CD14-positive monocyte (primary cell): ENCODE measurements around the gene PPT2. TPM values are rescaled to one million over a fixed set of nuclear protein-coding genes. Genes with fewer than 3 reads are reported as not detected.

Experiments used
- DNase-seq, 3 donors: peaks; one replicate each; pipeline ENCODE4 v3.0.0-alpha.2; 2011 to 2022
- H2AFZ ChIP-seq: 2 replicates; pipeline ENCODE4 v1.6.0; 2012; ENCODE audit warnings: mild to moderate bottlenecking, low read depth, low read length, inconsistent platforms; ENCODE audit not compliant: insufficient read depth, poor library complexity, severe bottlenecking
- H3K27ac ChIP-seq, 2 donors: 1 replicate in 1 of 2; 2 replicates in 1 of 2; pipeline ENCODE4 v1.5.1; 2012 to 2013; ENCODE audit warnings: low read length in 2 of 2, control low read depth in 1 of 2, inconsistent platforms in 1 of 2, low read depth in 1 of 2, mild to moderate bottlenecking in 1 of 2
- H3K27me3 ChIP-seq, 2 donors: one replicate each; pipeline versions ENCODE4 v1.6.0 to v1.6.1; 2011 to 2013; ENCODE audit warnings: low read length in 2 of 2; ENCODE audit not compliant: control insufficient read depth in 2 of 2, insufficient read depth in 2 of 2
- H3K36me3 ChIP-seq, 2 donors: replicated peaks in 1 of 2; 1 replicate in 1 of 2; 2 replicates in 1 of 2; pipeline versions ENCODE4 v1.5.1 to v1.6.1; 2012 to 2013; ENCODE audit warnings: low read length in 2 of 2, control low read depth in 1 of 2, inconsistent platforms in 1 of 2, mild to moderate bottlenecking in 1 of 2; ENCODE audit not compliant: insufficient read depth in 2 of 2, control insufficient read depth in 1 of 2
- H3K4me1 ChIP-seq, 2 donors: 1 replicate in 1 of 2; 2 replicates in 1 of 2; pipeline versions ENCODE4 v1.5.1 to v1.6.1; 2012 to 2013; ENCODE audit warnings: low read length in 2 of 2, control low read depth in 1 of 2, inconsistent platforms in 1 of 2, mild to moderate bottlenecking in 1 of 2, moderate library complexity in 1 of 2; ENCODE audit not compliant: insufficient read depth in 2 of 2, control insufficient read depth in 1 of 2
- H3K4me2 ChIP-seq: replicated peaks from 2 replicates; pipeline ENCODE3; 2012; ENCODE audit warnings: low read length, moderate library complexity, mild to moderate bottlenecking; ENCODE audit not compliant: poor library complexity, severe bottlenecking; ENCODE audit errors: extremely low read depth
- H3K4me3 ChIP-seq, 3 experiments: fragments of 200-600 bp in 1 of 3; sonication (generic) in 1 of 3; replicated peaks in 1 of 3; 1 replicate in 2 of 3; 2 replicates in 1 of 3; pipeline ENCODE4 v1.5.1; 2011 to 2013; ENCODE audit warnings: low read length in 3 of 3, mild to moderate bottlenecking in 3 of 3, control low read depth in 2 of 3, low read depth in 2 of 3, inconsistent platforms in 1 of 3, moderate library complexity in 1 of 3
- H3K79me2 ChIP-seq: 2 replicates; pipeline ENCODE4 v1.6.0; 2012; ENCODE audit warnings: mild to moderate bottlenecking, control low read depth, inconsistent platforms, low read length, moderate library complexity; ENCODE audit not compliant: insufficient read depth
- H3K9ac ChIP-seq: 2 replicates; pipeline ENCODE4 v1.6.0; 2017; ENCODE audit warnings: low read length, mild to moderate bottlenecking; ENCODE audit not compliant: insufficient read depth, poor library complexity, severe bottlenecking
- H3K9me3 ChIP-seq, 2 donors: replicated peaks in 1 of 2; 1 replicate in 1 of 2; 2 replicates in 1 of 2; pipeline versions ENCODE4 v1.5.1 to v1.6.1; 2012 to 2013; ENCODE audit warnings: low read length in 2 of 2, control low read depth in 1 of 2; ENCODE audit not compliant: control insufficient read depth in 1 of 2, insufficient read depth in 1 of 2
- H4K20me1 ChIP-seq: 2 replicates; pipeline ENCODE4 v1.6.0; 2012; ENCODE audit warnings: mild to moderate bottlenecking, low read length, control low read depth, moderate library complexity; ENCODE audit not compliant: insufficient read depth
- H3K27ac Mint-ChIP-seq, 7 donors: one replicate each; pipeline ENCODE4 v1.8.0; 2020; ENCODE audit warnings: mild to moderate bottlenecking in 7 of 7, mixed read lengths in 7 of 7, moderate library complexity in 6 of 7, inconsistent platforms in 2 of 7
- H3K27me3 Mint-ChIP-seq, 3 donors: one replicate each; pipeline ENCODE4 v1.8.0; 2021 to 2022; ENCODE audit warnings: low read depth in 3 of 3, mild to moderate bottlenecking in 3 of 3, mixed read lengths in 3 of 3, moderate library complexity in 3 of 3, inconsistent platforms in 1 of 3
- H3K36me3 Mint-ChIP-seq, 2 donors: one replicate each; pipeline ENCODE4 v1.8.0; 2020; ENCODE audit warnings: mixed read lengths in 2 of 2, inconsistent platforms in 1 of 2, mild to moderate bottlenecking in 1 of 2
- H3K4me1 Mint-ChIP-seq: one replicate; pipeline ENCODE4 v1.8.0; 2020; ENCODE audit warnings: mild to moderate bottlenecking, mixed read lengths
- H3K4me3 Mint-ChIP-seq, 2 donors: one replicate each; pipeline ENCODE4 v1.8.0; 2020; ENCODE audit warnings: mild to moderate bottlenecking in 2 of 2, mixed read lengths in 2 of 2, moderate library complexity in 1 of 2
- H3K9me3 Mint-ChIP-seq, 7 donors: one replicate each; pipeline ENCODE4 v1.8.0; 2020 to 2022; ENCODE audit warnings: mixed read lengths in 7 of 7, mild to moderate bottlenecking in 6 of 7, moderate library complexity in 6 of 7, inconsistent platforms in 2 of 7
- WGBS: methylation state at CpG from one replicate; pipeline ENCODE4 v1.1.5; 2013; ENCODE audit warnings: missing lambda C conversion rate; ENCODE audit not compliant: insufficient coverage; 5-methylcytosine and 5-hydroxymethylcytosine counted together
- intact Hi-C, 2 donors: fragments of 100-400 bp; cut with micrococcal nuclease; formaldehyde crosslinking; loops; one replicate each; pipeline versions ENCODE4 v1.15.0 to v1.15.1; 2023
- polyA plus RNA-seq, 3 donors: library from polyadenylated mRNA; depleted of rRNA in 1 of 3; unstranded in 2 of 3; stranded (reverse) in 1 of 3; fragments of 300-500 nt in 2 of 3; fragments of >200 nt in 1 of 3; fragmentation: Illumina TruSeq in 2 of 3; gene quantifications; 1 replicate in 2 of 3; 2 replicates in 1 of 3; pipeline ENCODE4 v1.2.3, GENCODE V29; 2012 to 2021
- TF ChIP-seq, protein P1 (sequence below): fragments of 200-600 bp; IDR thresholded peaks from one replicate; pipeline ENCODE4 v1.8.0; 2022; ENCODE audit warnings: antibody characterized with exemption, mild to moderate bottlenecking

PPT2 gene
- polyA plus RNA-seq, 3 donors, result 1.4 to 4.0 (median 1.8) TPM

GRCh38 chr6:32198866-32199265 is 44.9 kb downstream of the PPT2 start:
- Mint-ChIP-seq H3K27ac (peak overlapping the region in 2 of 7 donors; percentile 69 to 78), H3K36me3 (no peaks in the 10 kb centered on the region), H3K4me3 (no peak overlapping the region), H3K9me3 (peaks cover 0 to 3% (median 0%) of the 10 kb centered on the region in 7 donors), H3K27me3 (peaks cover 1 to 17% (median 3%) of the 10 kb centered on the region in 3 donors), H3K4me1 (peaks cover 32% of the 10 kb centered on the region)
- Histone ChIP-seq H3K79me2 (peaks cover 10% of the 10 kb centered on the region), H3K27ac (no peak overlapping the region), H3K36me3 (no peaks in the 10 kb centered on the region), H3K4me2 (no peak overlapping the region), H3K4me3 (no peak overlapping the region), H3K27me3 (no peaks in the 10 kb centered on the region), H4K20me1 (no peaks in the 10 kb centered on the region), H3K9ac (no peak overlapping the region), H3K4me1 (peaks cover 30 to 35% of the 10 kb centered on the region in 2 donors), H3K9me3 (no peaks in the 10 kb centered on the region), H2AFZ (no peak overlapping the region)
- TF ChIP-seq, protein P1, sequence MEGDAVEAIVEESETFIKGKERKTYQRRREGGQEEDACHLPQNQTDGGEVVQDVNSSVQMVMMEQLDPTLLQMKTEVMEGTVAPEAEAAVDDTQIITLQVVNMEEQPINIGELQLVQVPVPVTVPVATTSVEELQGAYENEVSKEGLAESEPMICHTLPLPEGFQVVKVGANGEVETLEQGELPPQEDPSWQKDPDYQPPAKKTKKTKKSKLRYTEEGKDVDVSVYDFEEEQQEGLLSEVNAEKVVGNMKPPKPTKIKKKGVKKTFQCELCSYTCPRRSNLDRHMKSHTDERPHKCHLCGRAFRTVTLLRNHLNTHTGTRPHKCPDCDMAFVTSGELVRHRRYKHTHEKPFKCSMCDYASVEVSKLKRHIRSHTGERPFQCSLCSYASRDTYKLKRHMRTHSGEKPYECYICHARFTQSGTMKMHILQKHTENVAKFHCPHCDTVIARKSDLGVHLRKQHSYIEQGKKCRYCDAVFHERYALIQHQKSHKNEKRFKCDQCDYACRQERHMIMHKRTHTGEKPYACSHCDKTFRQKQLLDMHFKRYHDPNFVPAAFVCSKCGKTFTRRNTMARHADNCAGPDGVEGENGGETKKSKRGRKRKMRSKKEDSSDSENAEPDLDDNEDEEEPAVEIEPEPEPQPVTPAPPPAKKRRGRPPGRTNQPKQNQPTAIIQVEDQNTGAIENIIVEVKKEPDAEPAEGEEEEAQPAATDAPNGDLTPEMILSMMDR, result no peak
- no peak for DNase-seq
- intact Hi-C loops, result loop anchor here in 1 of 2 donors (5.0 kb wide), 1 partner anchor 82 kb away; no protein-coding TSS in a partner anchor
- WGBS, result 93% methylated on average over 13 of the region's 17 CpGs

GRCh38 chr6:32200711-32201475 is 47.0 kb downstream of the PPT2 start:
- no peak overlapping the region for H3K4me2 ChIP-seq
- Mint-ChIP-seq H3K9me3 (peaks cover 0 to 2% (median 0%) of the 10 kb centered on the region in 7 donors), H3K27ac (peak overlapping the region in 1 of 7 donors; percentile 30), H3K4me1 (peaks cover 17% of the 10 kb centered on the region), H3K4me3 (no peak overlapping the region), H3K36me3 (no peaks in the 10 kb centered on the region), H3K27me3 (peaks cover 5 to 16% (median 7%) of the 10 kb centered on the region in 3 donors)
- H3K79me2 ChIP-seq, result no peaks in the 10 kb centered on the region
- H3K27ac ChIP-seq, result no peak overlapping the region
- H2AFZ ChIP-seq, result no peak overlapping the region
- intact Hi-C loops, result no loop called here
- no peak overlapping the region for H3K9ac ChIP-seq
- no peak overlapping the region for H3K4me3 ChIP-seq
- H3K4me1 ChIP-seq, result peaks cover 15 to 19% of the 10 kb centered on the region in 2 donors
- no peaks in the 10 kb centered on the region for H4K20me1 ChIP-seq
- H3K36me3 ChIP-seq, result no peaks in the 10 kb centered on the region
- no peaks in the 10 kb centered on the region for H3K27me3 ChIP-seq
- TF ChIP-seq, protein P1, result no peak
- H3K9me3 ChIP-seq, result no peaks in the 10 kb centered on the region
- DNase-seq, result no peak
- WGBS, result 96% methylated on average over 11 of the region's 13 CpGs
